Stimulated activated CD4-positive, alpha-beta T cell treated with anti-CD3 and anti-CD28 coated beads, Interleukin-2, amount 100 ng/mL, for 4 hours (primary cell): ENCODE results near the gene SLC7A6OS.
"Not testable (repeated sequence)": the region's sequence is repeated elsewhere in the genome, so short reads cannot be mapped to it uniquely, and the experiment has no call there.

Source experiments
- DNase-seq: peaks from one replicate; pipeline ENCODE4 v3.0.0-alpha.2; 2020; ENCODE audit warnings: low read depth

Gene SLC7A6OS

DNA sequence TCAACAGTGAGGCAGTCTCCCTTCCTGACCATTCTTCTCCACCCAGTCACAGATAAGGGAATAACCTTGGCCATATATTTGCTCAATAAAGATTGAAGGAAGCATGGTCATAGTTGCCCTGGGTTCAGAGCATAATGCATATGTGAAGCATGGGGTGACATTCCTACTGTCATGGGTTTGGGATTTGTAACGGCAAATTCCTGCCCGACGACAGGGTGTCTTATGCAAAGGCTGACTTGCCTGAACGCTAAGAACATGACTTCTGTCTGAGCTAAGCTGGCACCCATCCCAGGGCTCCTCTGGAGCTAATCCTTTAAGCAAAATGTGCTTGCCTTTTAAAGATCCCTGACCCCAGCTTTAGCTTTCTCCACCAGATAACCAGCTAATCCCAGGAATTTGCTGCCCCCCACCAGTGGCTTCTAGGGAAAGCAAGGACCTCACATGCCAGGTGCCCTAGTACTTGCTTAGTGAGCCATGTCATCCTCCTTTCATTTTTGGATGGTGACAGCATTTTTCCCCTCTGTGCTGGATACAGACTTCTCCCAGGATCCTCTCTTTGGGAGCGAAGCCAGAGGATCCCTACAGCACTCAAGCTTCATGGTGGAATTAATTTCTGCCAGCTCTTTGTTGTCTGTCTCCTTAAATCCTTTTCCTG is 11.7 kb downstream of the SLC7A6OS start:
- no peak for DNase-seq

- DNase-seq: no peak
Observed at GRCh38 chr16:68298312-68298711, 12.4 kb downstream of the SLC7A6OS start.

GRCh38 chr16:68297908-68298307 is 12.8 kb downstream of the SLC7A6OS start:
- no peak for DNase-seq

DNA sequence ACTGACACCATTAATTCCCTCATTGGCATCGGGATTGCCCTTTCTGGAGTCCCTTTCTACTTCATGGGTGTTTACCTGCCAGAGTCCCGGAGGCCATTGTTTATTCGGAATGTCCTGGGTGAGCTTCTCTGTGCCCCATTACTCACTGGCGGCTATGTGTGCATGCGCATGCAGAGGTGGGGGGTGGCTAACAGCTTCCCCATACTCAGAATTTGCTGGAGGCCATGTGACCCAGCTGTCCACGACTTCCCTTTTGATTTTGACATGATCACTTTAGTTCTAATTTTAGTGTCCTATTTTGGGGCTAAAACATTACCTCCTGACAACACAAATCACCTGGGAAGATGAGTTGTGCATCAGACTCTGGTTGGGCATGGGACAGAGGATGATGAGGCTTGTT is 14.1 kb downstream of the SLC7A6OS start:
- DNase-seq: no peak

GRCh38 chr16:68296291-68296690 is 14.5 kb downstream of the SLC7A6OS start:
- DNase-seq: no peak

GRCh38 chr16:68292425-68292824 is 18.3 kb downstream of the SLC7A6OS start:
- no peak for DNase-seq

- no peak for DNase-seq
Observed at GRCh38 chr16:68291227-68291626, 19.5 kb downstream of the SLC7A6OS start.

GRCh38 chr16:68290450-68290849 is 20.3 kb downstream of the SLC7A6OS start:
- no peak for DNase-seq

GRCh38 chr16:68289621-68290329 is 21.0 kb downstream of the SLC7A6OS start:
- DNase-seq: peak; percentile 33

DNA sequence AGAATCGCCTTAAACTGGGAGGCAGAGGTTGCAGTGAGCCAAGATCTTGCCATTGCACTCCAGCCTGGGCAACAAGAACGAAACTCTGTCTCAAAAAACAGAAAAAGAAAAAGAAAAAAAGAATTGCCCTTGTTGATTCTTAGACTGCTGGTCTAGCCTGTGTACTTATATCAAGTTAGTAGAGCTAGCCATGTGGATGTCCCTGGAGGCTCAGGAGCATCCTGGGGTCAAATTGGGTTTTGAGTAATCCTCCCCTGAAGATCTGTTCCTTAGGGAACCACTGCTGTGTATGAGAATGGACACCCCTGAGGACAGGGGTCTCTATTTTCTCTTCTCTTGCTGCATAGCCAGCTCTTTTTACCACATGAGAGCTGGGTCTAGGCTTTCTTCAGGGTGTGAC is 21.5 kb downstream of the SLC7A6OS start:
- DNase-seq: no peak

GRCh38 chr16:68288796-68289195 is 21.9 kb downstream of the SLC7A6OS start:
- DNase-seq: not testable (repeated sequence)

DNA sequence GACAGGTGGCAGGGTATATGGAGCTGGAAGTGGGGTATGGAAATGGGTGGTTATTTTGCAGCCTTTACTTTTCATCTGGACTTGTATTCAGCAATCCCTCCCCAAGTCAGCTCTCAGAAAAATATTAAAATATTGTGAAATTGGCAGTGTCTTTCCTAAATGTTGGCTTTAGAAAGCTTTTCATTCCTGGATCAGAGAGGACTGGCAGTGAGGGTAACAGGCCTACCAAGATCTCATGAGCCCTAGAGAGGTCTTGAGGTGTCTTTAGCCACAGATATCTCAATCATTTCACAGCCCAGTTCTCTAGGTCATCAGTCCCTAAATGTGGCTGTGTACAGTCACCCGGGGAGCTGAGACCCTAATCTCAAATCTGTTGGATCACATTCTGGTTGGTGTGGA is 22.5 kb downstream of the SLC7A6OS start:
- no peak for DNase-seq

- no peak for DNase-seq
Observed at GRCh38 chr16:68287276-68288251, 23.2 kb downstream of the SLC7A6OS start.

DNA sequence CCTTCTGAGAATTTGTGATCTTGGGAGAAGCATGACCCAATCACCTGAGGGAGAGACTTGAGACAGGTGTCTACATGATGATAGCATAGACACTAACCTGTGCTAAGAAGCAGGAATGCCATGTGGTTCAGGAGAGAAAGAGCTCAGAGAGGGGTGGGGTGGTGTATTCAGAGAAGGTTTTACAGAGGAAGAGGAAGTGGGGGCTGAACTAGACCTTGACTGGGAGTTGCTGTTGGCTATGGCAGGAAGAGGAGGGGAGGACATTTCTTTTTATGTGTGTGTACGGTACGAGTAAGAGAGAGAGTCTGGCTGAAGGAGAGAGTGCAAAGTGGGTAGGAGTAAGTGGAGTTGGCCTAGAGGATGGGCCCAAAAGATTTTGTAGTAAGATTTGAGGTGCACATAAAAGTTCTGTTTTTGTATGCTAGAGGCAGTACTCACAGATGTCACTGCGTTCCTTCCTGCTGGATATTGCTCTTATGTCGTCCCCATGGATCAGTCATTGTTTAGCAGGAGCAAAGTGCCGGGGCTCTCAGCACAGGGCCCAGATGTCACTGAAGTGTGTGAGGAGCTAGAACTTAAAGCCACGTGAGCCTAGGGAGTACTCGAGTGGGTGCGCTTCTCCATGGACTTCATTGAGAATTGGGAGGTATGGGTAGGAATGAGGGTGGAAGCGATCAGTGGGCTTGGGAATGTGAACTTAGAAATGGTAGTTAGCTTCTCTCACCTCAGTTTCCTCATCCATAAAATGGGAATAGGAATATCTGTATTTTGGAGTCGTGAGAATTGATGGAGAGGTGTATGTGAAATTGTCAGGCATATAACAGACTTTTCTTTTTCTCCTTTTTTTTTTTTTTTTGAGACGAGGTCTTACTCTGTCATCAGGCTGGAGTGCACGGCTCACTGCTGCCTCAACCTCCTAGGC is 24.3 kb downstream of the SLC7A6OS start:
- DNase-seq: no peak

GRCh38 chr16:68285683-68286082 is 25.1 kb downstream of the SLC7A6OS start:
- no peak for DNase-seq

DNA sequence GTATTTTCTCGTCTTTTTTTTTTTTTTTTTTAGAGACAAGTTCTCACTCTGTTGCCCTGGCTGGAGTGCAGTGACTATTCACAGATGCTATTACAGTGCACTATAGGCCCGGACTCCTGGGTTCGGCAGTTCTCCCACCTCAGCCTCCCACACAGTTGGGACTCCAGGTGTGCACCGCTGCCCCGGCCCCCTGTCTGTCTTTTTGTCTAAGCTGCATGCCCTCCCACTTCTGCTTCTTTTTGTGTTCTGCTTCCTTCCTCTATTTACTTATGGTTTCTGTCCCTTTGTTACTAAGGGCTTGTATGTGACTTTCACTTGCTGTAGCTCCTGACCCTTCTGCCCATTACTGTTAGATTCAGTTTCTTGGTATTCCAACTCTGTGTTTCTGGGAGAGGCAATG is 25.9 kb downstream of the SLC7A6OS start:
- DNase-seq: no peak

DNA sequence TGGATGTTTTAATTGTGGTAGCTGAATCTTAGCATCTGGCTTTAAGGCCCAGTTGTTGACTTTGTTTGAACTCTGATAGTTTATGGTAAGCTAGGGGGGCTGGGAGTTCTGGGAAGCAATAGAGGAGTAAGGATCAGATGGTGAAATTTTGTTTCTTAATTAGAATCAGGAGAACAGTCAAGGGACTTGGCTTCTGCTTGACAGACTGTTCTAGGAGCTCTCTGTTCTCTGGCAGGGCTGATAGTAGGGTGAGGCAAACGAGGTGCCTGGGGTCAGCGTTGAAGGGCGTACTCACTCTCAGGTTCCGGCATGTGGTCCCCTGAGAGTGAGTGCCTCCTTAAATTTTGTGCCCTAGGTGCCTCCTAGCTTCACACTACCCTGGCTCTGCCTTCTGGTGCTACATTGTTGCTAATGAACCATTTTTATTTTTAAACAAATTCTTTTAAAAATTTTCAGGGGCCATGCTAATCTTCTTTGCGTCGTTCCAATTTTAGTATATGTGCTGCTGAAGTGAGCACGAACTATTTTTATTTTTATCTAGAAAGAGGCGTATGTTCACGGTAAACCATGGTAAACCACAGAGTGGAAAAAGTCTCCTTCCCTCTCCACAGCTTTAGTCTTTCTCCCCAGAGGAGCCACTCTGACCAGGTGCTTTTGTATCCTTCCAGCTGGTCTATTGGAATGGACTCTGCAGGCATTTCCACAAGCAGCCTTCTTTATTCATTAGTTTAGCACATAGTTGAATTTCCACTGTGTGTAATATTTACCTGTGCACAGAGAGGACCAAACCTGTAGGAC is 26.7 kb downstream of the SLC7A6OS start:
- DNase-seq: no peak

- no peak for DNase-seq
Observed at GRCh38 chr16:68283346-68283745, 27.4 kb downstream of the SLC7A6OS start.

DNA sequence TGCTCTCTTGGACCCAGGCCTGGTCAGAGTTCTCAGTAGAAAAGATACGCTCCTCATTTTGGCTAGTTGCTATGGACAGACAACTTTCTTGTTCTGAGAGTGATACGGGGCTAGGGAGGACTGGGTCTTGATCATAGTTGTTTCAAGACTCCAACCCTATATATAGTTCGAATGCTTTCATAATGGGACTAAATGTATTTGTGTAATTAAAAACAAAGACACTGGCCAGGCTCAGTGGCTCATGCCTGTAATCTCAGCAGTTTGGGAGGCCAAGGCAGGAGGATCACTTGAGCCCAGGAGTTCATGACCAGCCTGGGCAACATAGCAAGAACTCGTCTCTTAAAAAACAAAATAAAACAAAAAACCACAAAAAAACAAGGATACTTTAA is 28.7 kb downstream of the SLC7A6OS start:
- DNase-seq: no peak

DNA sequence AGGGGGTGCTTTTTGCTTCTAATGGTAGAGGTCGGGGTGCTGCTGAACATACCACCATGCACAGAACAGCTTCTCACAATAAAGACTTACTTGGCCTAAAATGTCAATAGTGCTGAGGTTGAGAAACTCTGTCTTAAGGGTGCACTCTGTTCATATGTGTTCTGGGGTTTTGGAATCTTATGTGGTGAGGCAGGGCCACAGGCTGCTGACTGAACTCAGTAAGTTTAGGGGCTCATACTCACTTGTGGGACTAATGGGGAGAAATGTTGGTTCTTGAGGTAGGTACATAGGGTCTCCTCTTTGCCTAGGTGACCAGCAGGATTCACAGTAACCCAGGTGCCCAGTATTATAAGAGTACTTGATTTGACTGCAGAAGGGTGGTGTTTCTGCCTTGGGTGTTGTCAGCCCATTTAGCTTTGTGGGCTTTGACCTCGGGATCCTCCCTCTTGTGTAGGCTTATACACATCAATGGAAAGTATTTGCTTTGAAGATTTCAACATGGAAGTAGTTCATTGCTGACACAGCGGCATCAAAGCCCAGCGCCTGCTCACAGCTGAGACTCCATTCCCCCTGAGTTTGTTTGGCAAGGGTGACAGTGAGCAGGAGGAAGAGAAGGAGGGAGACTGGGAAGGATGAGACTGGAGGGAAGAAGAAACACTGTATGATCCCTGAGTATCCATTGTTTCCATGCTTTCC is 29.2 kb downstream of the SLC7A6OS start:
- no peak for DNase-seq
